ENCODE results near the gene SCAI. TPM values are rescaled to one million over a fixed set of nuclear protein-coding genes. Genes with fewer than 3 reads are reported as not detected.
"Not testable (repeated sequence)": the region's sequence is repeated elsewhere in the genome, so short reads cannot be mapped to it uniquely, and the experiment has no call there.

SCAI gene
- polyA plus RNA-seq, 1 donor: 6.9 TPM

DNA sequence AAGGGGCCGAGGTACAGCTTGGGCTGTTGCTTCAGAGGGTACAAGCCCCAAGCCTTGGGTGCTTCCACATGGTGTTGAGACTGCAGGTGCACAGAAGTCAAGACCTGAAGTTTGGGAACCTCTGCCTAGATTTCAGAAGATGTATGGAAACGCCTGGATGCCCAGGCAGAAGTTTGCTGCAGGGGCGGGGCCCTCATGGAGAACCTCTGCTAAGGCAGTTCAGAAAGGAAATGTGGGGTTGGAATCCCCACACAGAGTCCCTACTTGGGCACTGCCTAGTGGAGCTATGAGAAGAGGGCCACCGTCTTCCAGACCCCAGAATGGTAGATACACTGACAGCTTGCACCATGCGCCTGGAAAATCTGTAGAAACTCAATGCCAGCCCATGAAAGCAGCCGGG lies 61.1 kb downstream of the SCAI start:
- not testable (repeated sequence) for H3K36me3 ChIP-seq (ENCODE audit: control insufficient read depth, insufficient read depth, low read length); H3K4me3 ChIP-seq (ENCODE audit: low read length); DNase-seq; H3K27ac ChIP-seq (ENCODE audit: low read length); H3K4me1 ChIP-seq (ENCODE audit: control insufficient read depth, insufficient read depth, low read length); H3K9me3 ChIP-seq (ENCODE audit: control insufficient read depth, low read depth, low read length); H3K27me3 ChIP-seq (ENCODE audit: control insufficient read depth, insufficient read depth, low read length)
- no CpG with 5 or more reads among the region's 6 CpGs for WGBS (ENCODE audit: insufficient coverage, low lambda C conversion rate)

DNA sequence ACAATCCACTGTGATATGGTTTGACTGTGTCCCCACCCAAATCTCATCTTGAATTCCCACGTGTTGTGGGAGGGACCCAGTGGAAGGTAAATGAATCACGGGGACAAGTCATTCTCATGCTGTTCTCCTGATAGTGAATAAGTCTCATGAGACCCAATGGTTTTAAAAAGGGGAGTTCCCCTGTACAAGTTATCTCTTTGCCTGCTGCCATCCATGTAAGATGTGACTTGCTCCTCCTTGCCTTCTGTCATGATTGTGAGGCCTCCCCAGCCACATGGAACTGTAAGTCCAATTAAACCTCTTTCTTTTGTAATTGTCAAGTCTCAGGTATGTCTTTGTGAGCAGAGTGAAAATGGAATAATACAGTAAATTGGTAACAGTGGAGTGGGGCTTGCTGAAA lies 62.5 kb downstream of the SCAI start:
- not testable (repeated sequence) for H3K27ac ChIP-seq (ENCODE audit: low read length); H3K36me3 ChIP-seq (ENCODE audit: control insufficient read depth, insufficient read depth, low read length); H3K27me3 ChIP-seq (ENCODE audit: control insufficient read depth, insufficient read depth, low read length); H3K4me1 ChIP-seq (ENCODE audit: control insufficient read depth, insufficient read depth, low read length); H3K4me3 ChIP-seq (ENCODE audit: low read length); DNase-seq; H3K9me3 ChIP-seq (ENCODE audit: control insufficient read depth, low read depth, low read length)
- WGBS (ENCODE audit: insufficient coverage, low lambda C conversion rate): no CpG with 5 or more reads among the region's 2 CpGs

DNA sequence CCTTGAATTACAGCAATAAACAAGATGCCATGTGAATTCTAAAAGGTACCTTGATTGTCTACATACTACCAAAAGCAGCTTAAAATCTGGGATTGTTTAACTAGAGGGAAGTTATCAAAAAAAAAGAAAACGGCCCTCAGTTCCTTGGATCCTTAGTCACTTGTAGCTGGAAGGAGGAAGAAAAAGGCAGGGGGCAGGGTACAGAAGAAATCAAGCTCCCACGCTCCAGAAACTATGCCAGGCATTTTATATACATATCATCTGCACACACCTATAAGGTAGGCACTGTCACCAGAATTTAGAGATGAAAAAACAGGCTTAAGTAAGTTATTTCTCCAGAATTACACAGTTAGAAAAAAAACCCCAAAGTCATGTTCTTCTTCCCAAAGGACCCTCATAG lies 63.4 kb downstream of the SCAI start:
- peaks cover 8% of the 10 kb centered on the region for H3K9me3 ChIP-seq (ENCODE audit: control insufficient read depth, low read depth, low read length)
- H3K27me3 ChIP-seq (ENCODE audit: control insufficient read depth, insufficient read depth, low read length): no peaks in the 10 kb centered on the region
- H3K27ac ChIP-seq (ENCODE audit: low read length): no peak overlapping the region
- H3K4me3 ChIP-seq (ENCODE audit: low read length): no peak overlapping the region
- no peaks in the 10 kb centered on the region for H3K4me1 ChIP-seq (ENCODE audit: control insufficient read depth, insufficient read depth, low read length)
- WGBS (ENCODE audit: insufficient coverage, low lambda C conversion rate): no CpG with 5 or more reads among the region's 2 CpGs
- no peak for DNase-seq
- H3K36me3 ChIP-seq (ENCODE audit: control insufficient read depth, insufficient read depth, low read length): no peaks in the 10 kb centered on the region

DNA sequence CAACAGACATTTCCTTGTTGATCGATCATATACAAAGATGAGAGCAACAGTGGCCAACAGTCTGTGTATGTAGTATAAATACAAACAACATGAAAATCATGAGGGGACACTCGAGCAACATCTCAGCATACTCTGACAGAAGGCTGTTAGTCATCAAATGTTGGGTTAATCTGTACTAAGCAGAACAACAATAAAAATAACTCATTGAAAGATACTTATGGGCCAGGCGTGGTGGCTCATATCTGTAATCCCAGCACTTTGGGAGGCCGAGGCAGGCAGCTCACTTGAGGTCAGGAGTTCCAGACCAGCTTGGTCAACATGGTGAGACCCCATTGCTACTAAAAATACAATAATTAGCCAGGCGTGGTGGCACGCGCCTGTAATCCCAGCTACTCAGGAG lies 67.3 kb downstream of the SCAI start:
- Histone ChIP-seq H3K4me3 (ENCODE audit: low read length) (no peak overlapping the region), H3K4me1 (ENCODE audit: control insufficient read depth, insufficient read depth, low read length) (no peaks in the 10 kb centered on the region), H3K36me3 (ENCODE audit: control insufficient read depth, insufficient read depth, low read length) (no peaks in the 10 kb centered on the region), H3K27me3 (ENCODE audit: control insufficient read depth, insufficient read depth, low read length) (no peaks in the 10 kb centered on the region), H3K9me3 (ENCODE audit: control insufficient read depth, low read depth, low read length) (no peaks in the 10 kb centered on the region), H3K27ac (ENCODE audit: low read length) (no peak overlapping the region)
- 100% methylated on average over 1 of the region's 7 CpGs for WGBS (ENCODE audit: insufficient coverage, low lambda C conversion rate)
- no peak for DNase-seq

DNA sequence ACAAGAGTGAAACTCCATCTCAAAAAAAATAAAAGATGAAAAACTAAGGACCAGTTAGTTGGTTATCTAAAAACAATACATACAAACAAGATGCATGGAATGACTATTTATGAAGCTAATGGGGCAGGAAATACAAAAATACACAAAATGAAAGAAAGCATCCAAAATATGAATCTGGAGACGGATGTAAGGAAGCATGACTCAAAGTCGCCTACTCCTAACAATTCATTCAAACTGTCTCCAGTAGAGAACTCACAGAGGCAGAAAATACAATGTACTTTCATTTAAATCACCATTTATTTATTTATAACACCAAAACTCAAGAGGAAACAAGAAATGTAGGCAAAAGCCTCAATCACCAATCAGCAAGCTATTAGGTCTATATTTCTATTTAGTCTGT lies 68.4 kb downstream of the SCAI start:
- Histone ChIP-seq H3K4me3 (ENCODE audit: low read length) (no peak overlapping the region), H3K4me1 (ENCODE audit: control insufficient read depth, insufficient read depth, low read length) (no peaks in the 10 kb centered on the region), H3K27me3 (ENCODE audit: control insufficient read depth, insufficient read depth, low read length) (no peaks in the 10 kb centered on the region), H3K27ac (ENCODE audit: low read length) (no peak overlapping the region), H3K36me3 (ENCODE audit: control insufficient read depth, insufficient read depth, low read length) (no peaks in the 10 kb centered on the region), H3K9me3 (ENCODE audit: control insufficient read depth, low read depth, low read length) (no peaks in the 10 kb centered on the region)
- no CpG with 5 or more reads among the region's 2 CpGs for WGBS (ENCODE audit: insufficient coverage, low lambda C conversion rate)
- no peak for DNase-seq

DNA sequence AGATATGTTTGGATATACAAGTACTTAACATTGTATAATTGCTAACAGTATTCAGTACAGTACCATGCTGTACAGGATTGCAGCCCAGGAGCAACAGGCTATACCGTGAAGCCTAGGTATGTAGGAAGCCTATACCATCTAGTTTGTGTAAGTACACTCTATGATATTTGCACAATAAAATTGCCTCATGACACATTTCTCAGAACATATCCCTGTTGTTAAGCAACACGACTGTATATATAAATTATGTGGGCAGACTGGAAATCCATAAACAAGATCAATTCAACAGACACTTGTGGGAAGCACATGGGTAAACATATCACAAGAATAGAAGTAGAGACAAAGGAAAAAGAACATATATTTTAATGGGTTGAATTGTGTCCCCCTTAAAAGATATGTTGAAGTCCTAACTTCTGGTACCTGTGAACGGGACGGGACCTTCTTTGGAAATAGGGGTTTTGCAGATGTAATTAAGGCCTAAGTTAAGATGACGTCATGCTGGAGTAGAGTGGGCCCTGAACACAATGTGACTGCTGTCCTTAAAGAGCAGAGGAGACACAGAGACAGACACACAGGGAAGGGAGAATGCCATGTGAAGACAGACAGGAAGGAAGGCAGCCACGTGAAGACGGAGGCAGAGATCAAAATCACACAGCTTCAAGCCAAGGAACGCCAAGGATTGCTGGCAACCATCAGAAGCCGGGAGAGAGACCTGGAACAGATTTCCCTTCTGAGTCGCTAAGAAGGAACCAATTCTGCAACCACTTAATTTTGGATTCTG lies 76.3 kb downstream of the SCAI start:
- no peak for DNase-seq
- H3K9me3 ChIP-seq (ENCODE audit: control insufficient read depth, low read depth, low read length): no peaks in the 10 kb centered on the region
- WGBS (ENCODE audit: insufficient coverage, low lambda C conversion rate): no CpG with 5 or more reads among the region's 10 CpGs
- no peaks in the 10 kb centered on the region for H3K36me3 ChIP-seq (ENCODE audit: control insufficient read depth, insufficient read depth, low read length)
- H3K4me1 ChIP-seq (ENCODE audit: control insufficient read depth, insufficient read depth, low read length): no peaks in the 10 kb centered on the region
- H3K27ac ChIP-seq (ENCODE audit: low read length): no peak overlapping the region
- H3K4me3 ChIP-seq (ENCODE audit: low read length): no peak overlapping the region
- no peaks in the 10 kb centered on the region for H3K27me3 ChIP-seq (ENCODE audit: control insufficient read depth, insufficient read depth, low read length)

DNA sequence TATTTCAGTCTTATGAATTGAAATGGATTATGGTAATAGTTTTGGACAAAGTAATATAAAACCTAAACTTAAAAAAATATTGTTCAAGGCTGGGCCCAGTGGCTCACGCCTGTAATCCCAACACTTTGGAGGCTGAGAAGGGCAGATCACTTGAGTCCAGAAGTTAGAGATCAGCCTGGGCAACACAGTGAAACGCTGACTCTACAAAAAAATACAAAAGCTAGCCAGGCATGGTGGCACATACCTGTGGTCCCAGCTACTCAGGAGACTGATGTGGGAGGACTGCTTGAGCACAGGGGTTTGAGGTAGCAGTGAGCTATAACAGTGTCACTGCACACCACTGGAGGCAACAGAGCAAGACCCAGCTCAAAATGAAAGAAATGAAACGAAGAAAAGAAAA lies 81.9 kb downstream of the SCAI start:
- H3K9me3 ChIP-seq (ENCODE audit: control insufficient read depth, low read depth, low read length): no peaks in the 10 kb centered on the region
- H3K4me3 ChIP-seq (ENCODE audit: low read length): no peak overlapping the region
- 90% methylated on average over 1 of the region's 3 CpGs for WGBS (ENCODE audit: insufficient coverage, low lambda C conversion rate)
- no peaks in the 10 kb centered on the region for H3K36me3 ChIP-seq (ENCODE audit: control insufficient read depth, insufficient read depth, low read length)
- no peak overlapping the region for H3K27ac ChIP-seq (ENCODE audit: low read length)
- no peak for DNase-seq
- H3K4me1 ChIP-seq (ENCODE audit: control insufficient read depth, insufficient read depth, low read length): no peaks in the 10 kb centered on the region
- no peaks in the 10 kb centered on the region for H3K27me3 ChIP-seq (ENCODE audit: control insufficient read depth, insufficient read depth, low read length)

DNA sequence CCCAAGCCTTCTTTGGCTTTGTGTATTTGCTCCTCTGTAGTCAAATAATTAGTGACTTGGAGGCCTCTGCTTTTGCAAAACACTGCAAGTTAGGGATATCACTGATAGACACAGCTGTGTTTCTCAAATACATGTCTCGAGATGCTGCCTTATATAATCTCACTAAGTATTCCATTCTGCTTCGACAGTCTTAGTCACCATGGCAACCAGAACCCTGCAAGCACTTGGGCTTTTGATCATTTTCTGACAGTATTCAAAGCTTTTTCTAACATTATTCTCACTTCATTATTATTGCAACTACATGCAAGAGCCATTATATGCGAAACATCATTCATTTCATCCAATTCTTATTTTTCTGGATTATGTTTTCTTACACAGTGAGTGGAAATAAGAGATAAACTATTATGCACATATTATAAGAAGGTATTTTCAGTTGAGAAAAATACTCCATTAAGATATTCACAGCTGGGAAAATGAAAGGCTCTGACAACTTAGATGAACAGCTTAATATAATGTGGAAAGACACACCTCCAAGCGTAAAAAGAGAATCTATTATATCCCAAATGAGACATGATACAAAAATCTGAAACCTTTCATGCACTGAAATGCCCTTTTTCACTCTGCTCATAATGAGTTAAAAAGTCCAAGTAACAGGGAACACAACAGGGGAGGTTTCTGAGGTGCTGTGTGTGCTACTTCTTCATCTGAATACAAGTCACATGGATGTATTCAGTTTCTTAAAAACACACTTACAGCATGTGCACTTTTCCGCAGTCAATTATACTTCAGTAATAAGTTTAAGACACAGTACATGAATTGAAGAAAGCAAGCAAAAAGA lies 93.9 kb downstream of the SCAI start:
- Histone ChIP-seq H3K9me3 (ENCODE audit: control insufficient read depth, low read depth, low read length) (no peaks in the 10 kb centered on the region), H3K4me1 (ENCODE audit: control insufficient read depth, insufficient read depth, low read length) (no peaks in the 10 kb centered on the region), H3K27me3 (ENCODE audit: control insufficient read depth, insufficient read depth, low read length) (no peaks in the 10 kb centered on the region), H3K4me3 (ENCODE audit: low read length) (no peak overlapping the region), H3K27ac (ENCODE audit: low read length) (no peak overlapping the region), H3K36me3 (ENCODE audit: control insufficient read depth, insufficient read depth, low read length) (peaks cover under 1% of the 10 kb centered on the region)
- WGBS (ENCODE audit: insufficient coverage, low lambda C conversion rate): 20% methylated on average over 1 of the region's 5 CpGs
- DNase-seq: no peak

DNA sequence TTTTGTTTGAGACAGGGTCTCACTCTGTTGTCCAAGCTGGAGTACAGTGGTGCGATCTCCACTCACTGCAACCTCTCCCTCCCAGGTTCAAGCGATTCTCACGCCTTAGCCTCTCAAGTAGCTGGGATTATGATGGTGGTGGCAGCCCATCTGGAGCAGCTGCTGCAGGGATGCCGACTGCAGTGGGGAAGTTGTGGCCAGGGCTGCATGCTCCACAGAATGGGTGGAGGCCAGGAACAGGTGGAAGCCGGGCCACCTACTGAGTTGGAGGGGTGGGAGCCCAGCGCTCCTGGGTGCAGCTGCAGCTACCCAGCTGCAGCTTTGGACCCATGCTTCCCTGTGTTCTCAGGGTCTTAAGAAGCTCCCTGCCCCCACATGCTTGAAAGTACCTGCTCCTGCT lies 99.7 kb downstream of the SCAI start:
- H3K27ac ChIP-seq (ENCODE audit: low read length): no peak overlapping the region
- no peak for DNase-seq
- WGBS (ENCODE audit: insufficient coverage, low lambda C conversion rate): no CpG with 5 or more reads among the region's 6 CpGs
- H3K9me3 ChIP-seq (ENCODE audit: control insufficient read depth, low read depth, low read length): no peaks in the 10 kb centered on the region
- H3K27me3 ChIP-seq (ENCODE audit: control insufficient read depth, insufficient read depth, low read length): no peaks in the 10 kb centered on the region
- peaks cover 4% of the 10 kb centered on the region for H3K36me3 ChIP-seq (ENCODE audit: control insufficient read depth, insufficient read depth, low read length)
- no peaks in the 10 kb centered on the region for H3K4me1 ChIP-seq (ENCODE audit: control insufficient read depth, insufficient read depth, low read length)
- no peak overlapping the region for H3K4me3 ChIP-seq (ENCODE audit: low read length)

DNA sequence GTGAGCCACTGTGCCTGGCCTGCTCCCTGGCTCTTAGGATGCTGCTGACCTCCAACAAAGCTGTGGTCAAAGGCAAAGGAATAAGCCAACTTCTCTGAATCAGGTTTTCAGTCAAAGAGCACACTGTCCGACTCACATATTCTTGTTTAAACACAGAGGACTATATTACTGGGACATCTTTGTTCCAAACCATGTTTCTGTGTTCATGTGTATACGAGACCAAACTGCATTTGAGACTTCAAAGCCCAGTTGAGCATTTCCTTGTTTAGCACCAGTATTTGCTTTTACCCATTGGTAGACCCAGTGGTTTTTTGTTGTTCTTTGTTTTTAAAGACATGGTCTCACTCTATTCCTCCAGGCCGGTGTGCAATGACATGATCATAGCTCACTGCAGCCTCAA lies 100.2 kb downstream of the SCAI start:
- H3K9me3 ChIP-seq (ENCODE audit: control insufficient read depth, low read depth, low read length): no peaks in the 10 kb centered on the region

More for the DNA sequence above, 100.2 kb downstream of the SCAI start:
- no peaks in the 10 kb centered on the region for H3K27me3 ChIP-seq (ENCODE audit: control insufficient read depth, insufficient read depth, low read length)
- no peak overlapping the region for H3K27ac ChIP-seq (ENCODE audit: low read length)
- H3K4me3 ChIP-seq (ENCODE audit: low read length): no peak overlapping the region
- H3K4me1 ChIP-seq (ENCODE audit: control insufficient read depth, insufficient read depth, low read length): no peaks in the 10 kb centered on the region
- no CpG with 5 or more reads among the region's 3 CpGs for WGBS (ENCODE audit: insufficient coverage, low lambda C conversion rate)
- no peak for DNase-seq
- H3K36me3 ChIP-seq (ENCODE audit: control insufficient read depth, insufficient read depth, low read length): peaks cover 4% of the 10 kb centered on the region
